GM19193 (cell line): ENCODE results near the gene DHFR.

ENCODE experiments used
- POLR2A ChIP-seq: IDR thresholded peaks from 4 replicates; pipeline ENCODE4 v1.6.1; 2011; ENCODE audit not compliant: insufficient read depth, insufficient read length; ENCODE audit errors: extremely low read depth

The DHFR gene

DNA sequence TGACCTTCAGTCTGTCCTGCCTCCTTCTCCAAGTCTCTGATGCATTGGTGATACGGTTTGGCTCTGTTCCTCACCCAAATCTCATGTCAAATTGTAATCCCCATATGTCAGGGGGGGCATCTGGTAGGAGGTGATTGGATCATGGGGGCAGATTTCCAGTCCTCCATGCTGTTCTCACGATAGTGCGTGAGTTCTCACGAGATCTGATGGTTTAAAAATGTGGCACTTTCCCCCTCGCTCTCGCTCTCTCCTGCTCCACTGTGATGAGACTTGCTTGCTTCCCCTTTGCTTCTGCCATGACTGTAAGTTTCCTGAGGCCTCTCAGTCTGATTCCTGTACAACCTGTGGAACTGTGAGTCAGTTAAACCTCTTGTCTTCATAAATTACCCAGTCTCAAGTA, 70.0 kb downstream of the DHFR start:
- TF ChIP-seq POLR2A: no peak

DNA sequence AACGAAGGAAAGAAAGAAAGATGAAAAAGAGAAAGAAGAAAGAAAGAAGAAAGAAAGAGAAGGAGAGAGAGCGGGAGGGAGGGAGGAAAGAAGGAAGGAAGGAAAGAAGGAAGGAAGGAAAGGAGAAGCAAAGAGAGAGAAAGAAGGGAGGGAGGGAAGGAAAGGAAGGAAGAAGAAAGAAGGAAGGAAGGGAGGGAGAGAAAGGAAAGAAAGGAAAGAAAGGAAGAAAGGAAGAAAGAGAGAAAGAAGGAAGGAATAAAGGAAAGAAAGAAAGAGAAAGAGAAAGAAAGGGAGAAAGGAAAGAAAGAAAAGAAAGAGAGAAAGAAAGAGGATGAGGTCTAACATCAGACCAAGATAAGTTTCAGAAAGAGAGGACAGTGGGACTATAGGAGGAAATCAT, 75.7 kb downstream of the DHFR start:
- TF ChIP-seq POLR2A: no peak

DNA sequence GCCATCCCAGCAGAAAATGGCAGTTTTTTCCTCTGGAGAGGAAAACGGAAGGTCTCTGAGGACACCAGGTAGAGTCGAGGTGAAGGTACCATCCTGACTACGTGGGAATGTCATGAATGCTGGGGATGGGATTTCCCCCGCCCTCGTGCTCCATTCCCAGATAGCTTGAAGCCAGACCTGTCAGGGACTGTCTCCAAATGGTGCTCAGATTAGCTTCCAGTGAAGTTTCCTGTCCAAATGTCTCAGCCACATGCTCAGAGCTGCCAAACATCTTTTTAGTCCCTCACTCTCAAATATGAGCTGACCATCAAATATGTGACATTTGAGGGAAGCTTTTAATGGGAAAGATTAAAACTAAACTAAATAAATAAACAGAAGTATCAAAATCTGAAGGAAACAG, 77.1 kb downstream of the DHFR start:
- TF ChIP-seq POLR2A: no peak

DNA sequence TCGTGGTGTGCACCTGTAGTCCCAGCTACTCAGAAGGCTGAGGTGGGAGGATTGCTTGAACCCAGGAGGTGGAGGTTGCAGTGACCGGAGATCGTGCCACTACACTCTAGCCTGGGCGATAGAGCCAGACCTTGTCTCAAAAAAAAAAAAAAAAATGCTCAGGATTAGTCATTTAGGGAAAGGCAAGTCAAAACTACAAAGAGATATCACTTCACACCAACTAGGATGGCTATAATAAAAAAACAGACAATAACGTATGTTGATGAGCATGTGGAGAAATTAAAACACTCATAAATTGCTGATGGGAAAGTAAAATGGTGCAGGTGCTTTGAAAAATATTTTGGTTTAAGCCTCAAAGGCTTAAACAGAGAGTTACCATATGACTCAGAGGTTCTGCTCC, 78.4 kb downstream of the DHFR start:
- TF ChIP-seq POLR2A: no peak
